ENCODE data around the gene RBM17.
"Not testable (repeated sequence)": the region's sequence is repeated elsewhere in the genome, so short reads cannot be mapped to it uniquely, and the experiment has no call there.

RBM17 gene

DNA sequence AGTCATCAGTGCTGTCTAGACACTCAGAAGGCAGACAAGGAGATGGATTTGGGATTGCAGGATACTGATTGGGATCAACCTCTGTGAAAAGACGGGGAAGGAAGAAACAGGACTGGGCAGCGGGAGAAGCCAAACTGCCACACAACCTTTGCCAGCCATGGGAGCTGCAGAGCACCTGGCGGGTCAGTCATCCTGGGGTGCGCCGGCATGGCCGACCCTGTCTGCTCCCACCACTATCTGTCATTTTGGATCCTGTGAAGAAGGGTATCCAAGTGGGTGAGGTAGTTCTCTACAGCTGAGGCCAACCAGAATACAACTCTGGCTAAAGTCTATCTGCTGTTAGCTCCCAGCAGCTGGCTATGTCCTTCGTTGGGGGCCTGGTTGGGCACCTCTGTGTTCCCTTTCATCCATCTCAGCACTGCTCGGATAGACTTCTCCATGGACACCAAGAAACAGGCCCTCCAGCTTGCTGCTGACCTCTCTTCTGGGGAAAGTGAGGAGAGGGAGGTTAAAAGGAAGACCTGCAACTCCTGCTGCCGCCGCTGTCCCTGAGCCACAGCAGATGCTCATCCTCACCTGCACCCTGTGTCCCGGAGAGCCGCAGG lies 11.7 kb upstream of the RBM17 start:
- in situ Hi-C loops (cut with MboI; ENCODE audit: low sequenced_read_pairs): no loop called here

DNA sequence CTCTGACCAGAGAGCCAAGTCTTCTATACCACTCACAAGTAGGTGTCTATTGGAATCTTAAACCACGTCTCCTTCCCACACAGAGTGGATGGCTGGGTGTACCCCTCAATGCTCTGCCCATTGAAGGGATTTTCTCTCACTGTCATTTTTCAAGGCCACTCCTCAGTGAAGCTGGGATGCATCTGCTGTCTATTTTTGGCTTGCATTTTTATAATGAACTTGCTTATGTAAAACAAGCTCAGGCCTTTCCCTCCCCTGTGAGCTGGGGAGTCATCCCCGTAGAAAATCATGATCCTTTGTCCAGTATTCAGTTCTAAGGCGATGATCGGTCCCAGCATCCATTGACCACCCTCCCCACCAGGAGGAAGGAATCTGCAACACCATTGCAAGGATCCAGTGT lies 9.8 kb upstream of the RBM17 start:
- in situ Hi-C loops (cut with MboI; ENCODE audit: low sequenced_read_pairs): no loop called here

DNA sequence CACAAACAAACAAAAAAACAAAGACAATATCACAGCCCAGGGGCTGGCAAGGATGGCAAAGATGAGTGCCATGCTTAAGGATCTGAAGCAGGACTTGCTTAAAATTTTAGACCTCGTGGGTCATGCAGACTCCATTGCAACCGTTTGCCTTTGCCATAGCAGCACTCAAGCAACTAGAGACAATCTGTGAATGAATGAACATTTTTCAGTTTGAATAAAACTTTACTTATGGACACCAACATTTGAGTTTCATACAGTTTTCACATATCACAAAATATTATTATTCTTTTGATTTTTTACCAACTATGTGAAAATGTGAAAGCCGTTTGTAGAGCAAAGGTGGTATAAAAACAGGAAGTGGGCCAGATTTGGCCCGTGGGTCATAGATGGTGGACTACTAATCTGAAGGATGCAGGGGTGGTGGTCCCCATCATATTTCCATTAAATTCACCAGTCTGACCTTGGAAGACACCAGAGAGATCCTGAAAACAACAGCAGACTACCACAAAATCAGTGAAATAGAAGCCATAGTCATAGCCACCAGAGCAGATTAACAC lies 8.3 kb upstream of the RBM17 start:
- in situ Hi-C loops (cut with MboI; ENCODE audit: low sequenced_read_pairs): no loop called here

DNA sequence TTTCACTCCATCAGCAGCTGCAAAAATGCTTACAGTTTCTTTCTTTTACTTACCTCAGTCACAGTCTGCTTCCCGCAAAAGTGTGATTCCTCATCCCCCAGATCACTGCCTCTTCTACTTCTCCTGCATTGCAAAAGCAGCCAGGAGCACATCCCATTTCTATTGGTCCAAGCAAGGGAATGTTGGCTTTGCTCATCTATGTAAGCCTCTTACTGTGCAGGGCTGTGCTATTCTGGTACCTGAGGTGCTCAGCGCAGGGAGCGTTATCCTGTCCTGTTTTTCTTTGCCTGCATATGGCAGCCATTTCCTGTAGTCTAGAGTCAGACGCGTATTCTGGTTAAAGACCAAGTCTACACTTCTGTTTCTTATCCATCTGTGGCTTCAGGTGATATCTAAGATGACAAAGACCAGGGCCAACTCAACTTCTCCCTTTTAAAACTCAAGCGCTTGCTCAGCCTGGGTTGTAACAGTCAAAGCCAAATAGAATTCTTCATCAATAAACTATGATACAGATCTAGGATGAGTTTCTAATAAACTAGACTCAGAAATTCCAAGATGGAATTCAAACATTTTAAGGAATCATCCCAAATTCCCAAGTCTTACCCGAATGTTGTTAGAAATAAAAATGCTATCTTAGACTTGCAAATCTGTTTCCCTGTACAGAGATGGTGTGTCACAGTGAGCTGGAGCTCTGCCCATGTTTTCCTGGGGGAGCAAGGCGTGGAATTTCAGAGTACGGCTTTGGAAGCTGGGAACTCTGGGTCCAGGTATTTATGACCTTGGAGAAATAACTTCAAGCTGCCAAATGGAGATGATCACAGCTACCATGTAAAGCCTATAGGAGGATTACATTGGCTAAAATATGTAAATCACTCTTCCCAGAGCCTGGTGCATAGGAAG lies 6.1 kb upstream of the RBM17 start:
- in situ Hi-C loops (cut with MboI; ENCODE audit: low sequenced_read_pairs): no loop called here

DNA sequence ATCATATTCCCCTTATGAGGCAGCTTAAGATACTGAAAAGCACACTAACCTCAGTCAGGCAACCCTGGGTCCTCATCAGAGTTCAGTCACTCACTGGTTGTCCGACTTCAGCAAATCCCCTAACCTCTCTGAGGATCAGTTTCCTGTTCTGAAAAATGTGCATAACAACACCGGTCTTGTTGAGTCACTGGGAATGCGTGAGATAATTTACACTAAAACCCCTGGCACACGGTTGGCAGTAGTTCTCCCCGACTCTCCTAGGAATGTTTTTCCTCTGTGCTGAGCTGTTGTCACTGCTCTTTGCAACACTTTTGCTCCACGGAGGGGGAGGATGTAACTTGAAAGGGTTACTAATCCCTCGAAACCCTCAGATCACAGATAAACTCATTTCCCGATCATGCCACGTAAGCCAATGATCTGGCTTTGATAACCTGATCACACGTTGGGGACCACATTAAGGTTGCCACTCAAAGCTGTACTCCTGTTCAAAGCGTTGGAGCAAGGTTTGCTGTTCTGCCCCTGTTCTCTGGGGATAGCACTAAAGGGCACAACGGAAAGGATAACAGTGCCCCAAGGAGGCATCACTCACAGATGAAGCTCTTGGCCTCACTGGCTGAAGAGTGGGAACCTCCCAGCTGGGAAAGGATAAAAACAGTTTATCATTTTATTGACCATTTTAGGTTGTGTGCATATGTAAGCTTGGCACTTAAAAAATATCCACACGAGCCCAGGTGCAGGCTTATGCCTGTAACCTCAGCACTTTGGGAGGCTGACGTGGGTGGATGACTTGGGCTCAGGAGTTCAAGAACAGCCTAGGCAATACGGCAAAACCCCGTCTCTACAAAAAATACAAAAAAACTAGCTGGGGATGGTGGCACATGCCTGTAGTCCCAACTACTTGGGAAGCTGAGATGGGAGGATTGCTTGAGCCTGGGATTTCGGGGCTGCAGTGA lies 5.0 kb upstream of the RBM17 start:
- in situ Hi-C loops (cut with MboI; ENCODE audit: low sequenced_read_pairs): no loop called here

DNA sequence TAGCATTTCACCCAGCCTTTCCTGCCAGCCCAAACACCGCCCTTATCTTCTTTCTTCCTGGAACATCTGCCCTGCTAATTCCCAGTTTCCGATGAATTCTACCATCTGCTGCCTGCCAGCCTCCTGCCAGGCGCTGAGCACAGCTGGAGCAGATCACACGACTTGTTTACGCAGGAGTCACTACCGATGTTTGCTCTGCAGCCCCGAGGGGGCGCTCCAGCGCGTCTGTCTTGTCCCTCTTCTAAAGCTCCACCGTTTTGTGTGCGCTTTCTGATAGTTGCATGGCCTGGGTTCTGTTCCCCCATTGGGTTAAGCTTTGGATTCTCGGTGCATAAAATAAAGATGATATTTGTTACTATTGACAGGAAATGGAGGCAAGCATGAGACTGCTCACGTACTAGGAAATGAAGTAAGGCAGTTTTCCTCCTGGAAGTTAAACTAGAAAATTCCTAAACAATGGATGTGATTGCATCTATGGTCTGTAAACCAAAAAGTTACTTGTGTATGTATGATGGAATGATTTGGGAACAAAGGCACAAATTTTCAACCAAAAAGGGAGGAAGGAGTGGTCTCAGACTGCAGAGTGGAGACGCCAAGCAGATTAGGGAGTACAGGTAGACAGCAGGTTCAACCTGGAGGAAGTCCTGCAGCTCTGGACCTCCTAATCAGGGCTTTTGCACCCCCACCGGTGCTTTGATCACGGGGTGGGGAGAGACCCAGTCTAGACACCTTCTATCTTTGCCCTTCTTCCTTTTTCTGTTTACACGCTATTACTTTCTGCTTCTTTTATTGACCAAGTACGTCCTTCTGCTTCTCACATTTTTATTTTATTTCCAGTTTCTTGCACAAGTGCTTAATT lies 2.2 kb upstream of the RBM17 start:
- in situ Hi-C loops (cut with MboI; ENCODE audit: low sequenced_read_pairs): no loop called here

DNA sequence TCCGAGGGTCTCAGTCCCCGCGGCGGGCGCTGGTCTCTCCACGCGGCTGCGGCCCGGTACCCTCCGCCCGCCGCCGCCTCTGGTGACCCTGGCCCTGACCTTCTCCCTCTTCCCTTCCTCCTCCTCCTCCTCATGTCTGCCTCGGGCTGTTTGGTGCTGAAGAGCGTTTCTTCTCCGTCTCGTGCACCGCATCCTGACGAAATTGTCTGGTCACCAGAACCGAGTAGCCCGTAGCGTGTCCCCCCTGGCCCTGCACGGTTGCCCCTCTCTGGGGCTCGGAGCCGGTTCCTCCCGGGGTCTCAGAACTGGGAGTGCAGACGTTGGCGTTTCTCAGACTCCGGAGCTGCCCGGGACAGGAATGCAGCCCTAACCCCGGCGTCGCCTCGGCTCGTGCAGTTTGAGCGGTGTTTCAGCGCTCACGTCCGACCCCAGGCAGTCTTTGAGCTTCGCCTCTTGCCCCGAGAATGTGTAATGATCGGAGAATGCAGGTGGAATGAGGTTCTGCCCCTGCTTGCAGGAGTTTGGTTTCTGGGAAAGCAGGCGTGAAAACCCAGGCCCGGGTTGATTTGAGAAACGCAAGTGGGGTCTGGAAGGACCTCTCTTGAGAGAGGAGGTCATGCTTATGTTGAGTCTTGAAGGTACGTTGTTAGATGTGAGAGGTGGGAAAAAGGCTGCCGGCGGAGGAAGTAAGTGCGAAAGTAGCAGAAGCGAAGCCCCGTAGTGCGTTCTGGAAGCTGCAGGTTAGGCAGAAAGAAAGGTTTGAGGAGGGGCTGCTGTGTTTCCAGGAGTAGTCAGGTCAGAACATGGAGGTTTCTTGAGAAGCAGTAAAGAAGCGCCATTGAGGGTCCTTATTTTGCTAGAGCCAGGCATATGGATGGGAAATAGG lies 743 bp downstream of the RBM17 start:
- in situ Hi-C loops (cut with MboI; ENCODE audit: low sequenced_read_pairs): no loop called here

DNA sequence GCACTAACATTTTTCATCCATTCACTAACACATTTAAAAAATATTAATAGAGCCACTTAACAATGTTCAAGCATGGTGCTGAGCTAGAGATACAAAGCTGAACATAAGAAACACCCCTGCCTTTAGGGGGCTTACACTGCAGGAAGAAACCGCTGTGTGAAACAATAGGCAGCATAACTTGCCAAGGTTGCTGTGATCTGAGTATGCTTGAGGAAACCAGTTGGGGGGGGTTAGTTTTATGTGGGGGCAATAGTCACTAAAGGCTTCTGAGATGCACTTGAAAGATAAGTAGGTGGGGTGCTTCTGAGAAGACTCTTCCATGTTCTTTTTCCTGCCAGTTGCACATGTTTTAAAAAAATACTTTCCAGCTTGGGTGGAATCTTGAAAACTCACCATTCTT lies 2.8 kb downstream of the RBM17 start:
- in situ Hi-C loops (cut with MboI; ENCODE audit: low sequenced_read_pairs): no loop called here

DNA sequence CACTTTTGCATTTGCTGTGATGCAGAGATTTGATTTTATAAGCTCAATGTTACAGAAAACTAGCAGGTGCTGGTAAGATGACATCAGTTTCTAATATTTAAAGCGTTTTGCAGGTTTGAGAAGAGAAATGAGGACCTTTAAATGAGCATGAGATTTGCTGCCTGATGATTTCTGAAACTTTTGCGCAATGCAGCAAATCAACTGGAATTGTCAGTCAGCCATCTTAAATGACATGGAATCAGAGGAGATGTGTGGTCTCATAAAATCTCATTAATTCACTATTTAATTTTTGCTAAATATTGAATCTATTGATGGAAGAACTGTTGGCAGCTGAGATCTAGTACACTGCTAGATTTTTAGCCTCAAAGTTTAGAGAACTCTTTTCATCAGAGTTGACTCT lies 3.9 kb downstream of the RBM17 start:
- in situ Hi-C loops (cut with MboI; ENCODE audit: low sequenced_read_pairs): no loop called here

DNA sequence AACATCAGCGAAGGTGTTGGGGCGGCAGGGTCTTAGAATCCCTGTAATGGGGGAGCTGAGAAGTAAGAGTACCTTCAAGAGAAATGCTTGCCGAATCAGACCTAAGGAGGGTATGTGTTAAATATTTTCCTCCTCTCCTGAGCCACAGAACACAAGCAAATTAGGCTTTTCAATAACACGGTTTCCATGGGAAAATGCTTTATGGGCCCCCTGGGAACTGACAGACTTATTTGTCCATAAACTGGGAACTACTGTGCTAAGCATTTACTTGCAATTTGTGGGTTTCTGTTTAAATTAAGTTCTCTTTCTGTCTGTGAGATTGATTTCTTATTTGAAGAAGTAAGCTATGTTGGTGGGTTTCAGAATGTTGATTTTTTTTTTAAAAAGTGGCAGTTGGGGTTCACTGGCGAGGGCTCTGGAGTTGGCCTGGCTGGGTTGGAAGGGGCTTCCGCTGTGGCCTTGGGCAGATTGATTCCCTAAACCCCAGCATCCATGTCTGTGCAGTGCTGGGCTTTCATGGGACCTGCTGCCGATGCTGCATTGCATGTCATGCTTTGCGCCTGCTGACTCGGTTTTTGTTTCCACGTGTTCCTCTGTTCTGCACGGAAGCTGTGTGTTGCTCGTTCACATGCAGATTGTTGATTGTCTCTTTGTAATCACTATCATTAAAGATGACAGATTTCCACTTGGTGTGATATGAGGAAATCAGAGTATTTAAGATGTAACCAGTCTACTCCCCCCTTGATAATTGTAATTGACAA lies 7.2 kb downstream of the RBM17 start:
- in situ Hi-C loops (cut with MboI; ENCODE audit: low sequenced_read_pairs): no loop called here

DNA sequence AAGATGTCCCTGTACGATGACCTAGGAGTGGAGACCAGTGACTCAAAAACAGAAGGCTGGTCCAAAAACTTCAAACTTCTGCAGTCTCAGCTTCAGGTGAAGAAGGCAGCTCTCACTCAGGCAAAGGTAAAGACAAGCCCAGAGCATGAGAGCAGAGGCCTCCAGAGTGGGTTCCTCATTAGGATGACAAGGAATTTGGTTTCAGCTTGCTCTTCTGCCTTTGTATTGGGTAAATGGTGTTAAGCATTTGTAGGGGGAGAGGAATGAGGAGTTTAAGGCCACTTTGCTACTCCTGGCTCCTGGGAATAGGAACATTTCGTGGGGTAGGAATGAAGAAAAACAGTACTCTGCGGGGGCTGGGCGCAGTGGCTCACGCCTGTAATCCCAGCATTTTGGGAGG lies 8.2 kb downstream of the RBM17 start:
- in situ Hi-C loops (cut with MboI; ENCODE audit: low sequenced_read_pairs): no loop called here

DNA sequence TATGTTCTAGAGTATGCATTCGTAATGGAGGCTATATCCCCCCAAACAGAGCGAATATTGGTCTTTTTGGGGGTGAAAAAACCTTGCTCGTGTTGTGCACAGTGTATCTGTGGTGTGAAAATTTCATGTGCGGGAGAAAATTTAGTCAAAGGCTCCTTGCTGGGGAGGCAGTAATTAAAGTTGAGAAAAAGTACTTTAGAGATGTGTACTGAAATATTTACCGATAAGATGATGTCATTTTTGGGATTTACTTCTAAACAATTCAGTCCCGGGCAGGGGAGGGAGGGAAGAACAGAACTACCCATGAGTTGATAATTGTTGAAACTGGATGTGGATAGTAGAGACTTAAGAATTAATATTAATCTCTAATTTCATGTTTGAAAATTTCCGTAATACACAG lies 9.3 kb downstream of the RBM17 start:
- in situ Hi-C loops (cut with MboI; ENCODE audit: low sequenced_read_pairs): no loop called here

DNA sequence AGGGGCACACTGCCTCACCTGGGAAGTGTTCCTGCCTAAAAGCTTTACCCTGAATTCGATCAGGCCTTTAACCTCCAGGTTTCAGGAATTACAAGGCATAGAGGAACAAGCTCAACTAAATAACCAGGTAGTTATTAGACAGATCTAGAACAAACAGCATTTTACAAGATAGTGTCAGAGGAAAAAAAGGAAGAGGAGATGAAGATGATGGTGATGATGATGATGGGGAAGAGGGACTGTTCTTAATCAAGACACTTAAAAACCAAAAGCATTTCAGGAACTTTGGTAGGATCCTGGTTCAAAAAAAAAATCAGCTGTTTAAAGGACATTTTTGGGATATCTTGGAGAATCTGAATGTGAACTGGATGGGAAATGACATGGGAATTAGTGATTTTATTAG lies 11.5 kb downstream of the RBM17 start:
- in situ Hi-C loops (cut with MboI; ENCODE audit: low sequenced_read_pairs): no loop called here

DNA sequence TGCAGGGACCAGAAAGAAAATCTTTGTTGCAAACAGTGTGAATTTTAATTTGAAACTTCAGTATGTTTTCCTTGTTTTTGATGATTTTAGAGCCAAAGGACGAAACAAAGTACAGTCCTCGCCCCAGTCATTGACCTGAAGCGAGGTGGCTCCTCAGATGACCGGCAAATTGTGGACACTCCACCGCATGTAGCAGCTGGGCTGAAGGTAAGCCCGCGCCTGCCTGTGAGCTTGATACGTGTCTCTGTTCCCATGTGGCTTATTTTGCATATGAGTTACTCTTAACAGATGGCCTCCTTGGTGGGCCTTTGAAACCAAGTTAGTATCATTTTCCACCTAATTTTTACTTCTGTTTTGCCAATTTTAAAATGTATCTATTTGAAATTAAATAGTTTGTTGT lies 12.3 kb downstream of the RBM17 start:
- in situ Hi-C loops (cut with MboI; ENCODE audit: low sequenced_read_pairs): no loop called here

DNA sequence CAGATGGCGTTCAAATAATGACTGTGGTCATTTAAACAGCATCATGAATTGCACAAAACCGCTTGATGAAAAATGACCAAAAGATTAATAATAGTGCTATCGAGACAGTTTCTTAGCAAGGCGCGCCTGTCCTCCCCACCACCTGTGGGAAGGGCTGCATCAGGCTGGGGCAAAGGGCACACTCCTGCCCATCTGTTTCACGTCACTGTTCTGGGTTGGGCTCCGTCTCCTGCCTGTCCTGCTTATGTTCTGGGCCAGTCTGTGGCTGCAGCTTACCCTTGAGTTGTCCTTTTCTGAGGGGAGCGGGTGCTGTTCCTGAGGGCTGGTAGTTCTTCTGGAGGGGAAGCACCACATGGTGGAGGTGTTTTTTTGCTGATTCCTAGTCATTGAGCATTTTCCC lies 13.3 kb downstream of the RBM17 start:
- in situ Hi-C loops (cut with MboI; ENCODE audit: low sequenced_read_pairs): no loop called here

DNA sequence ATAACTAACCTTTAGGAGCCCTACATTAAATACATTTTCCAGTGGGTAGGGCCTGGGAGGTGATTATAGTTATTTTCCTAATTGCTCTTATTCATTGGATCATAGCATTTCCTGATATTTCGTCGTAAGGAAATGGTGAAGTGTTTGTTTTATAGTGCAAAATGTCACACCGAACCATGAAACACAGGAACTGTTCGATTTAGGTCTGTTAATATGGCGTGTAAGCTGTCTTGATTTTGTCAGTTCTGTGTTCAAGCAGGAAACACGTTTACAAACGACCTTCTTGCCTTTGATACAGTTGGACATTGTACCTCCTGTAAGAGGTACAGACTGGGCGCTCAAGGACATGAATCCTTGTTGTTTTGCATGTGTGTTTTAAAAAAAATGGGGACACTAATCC lies 14.8 kb downstream of the RBM17 start:
- in situ Hi-C loops (cut with MboI; ENCODE audit: low sequenced_read_pairs): no loop called here

DNA sequence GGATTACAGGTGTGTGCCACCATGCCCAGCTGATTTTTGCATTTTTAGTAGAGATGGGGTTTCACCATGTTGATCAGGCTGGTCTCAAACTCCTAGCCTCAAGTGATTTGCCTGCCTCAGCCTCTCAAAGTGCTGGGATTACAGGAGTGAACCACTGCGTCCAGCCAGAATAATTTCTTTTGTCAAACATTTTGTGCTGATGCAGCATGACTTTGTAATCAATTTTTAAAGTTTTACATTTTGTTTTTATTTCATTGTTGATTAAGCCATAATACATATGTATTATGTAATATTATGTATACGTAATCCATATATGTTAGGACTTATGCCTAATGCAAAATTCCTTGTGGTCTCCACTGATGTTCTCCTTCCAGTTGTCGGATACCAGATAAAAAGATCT lies 18.8 kb downstream of the RBM17 start:
- in situ Hi-C loops (cut with MboI; ENCODE audit: low sequenced_read_pairs): not testable (repeated sequence)

DNA sequence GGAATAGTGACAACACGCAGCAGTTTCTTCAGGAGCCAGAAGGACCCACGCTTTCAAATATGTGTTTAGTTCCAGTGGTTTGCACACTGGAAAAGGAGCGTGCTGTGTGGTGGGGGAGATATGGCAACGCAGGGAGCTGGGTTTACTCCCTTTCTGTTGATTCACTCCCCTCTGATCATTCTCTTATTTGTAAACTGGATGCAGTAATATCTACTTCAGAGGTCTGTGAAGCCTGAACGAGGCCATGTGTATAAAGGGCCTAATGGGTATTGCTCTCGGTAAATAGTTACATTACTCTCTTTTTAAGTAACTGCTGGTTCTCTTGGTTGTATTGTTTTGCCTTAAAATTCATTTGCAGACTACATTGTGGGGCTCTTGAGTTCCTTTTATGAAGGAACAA lies 19.2 kb downstream of the RBM17 start:
- in situ Hi-C loops (cut with MboI; ENCODE audit: low sequenced_read_pairs): no loop called here

Data from hTERT RPE-1 (cell line).